ENCODE data around the gene GPR108.

GRCh38 chr19:6699935-6700334 lies 37.4 kb downstream of the GPR108 start:
- TF ChIP-seq FOXA1 (IDR thresholded peaks at IDR 0.05) (no peak), FOXK2 (IDR thresholded peaks at IDR 0.05) (no peak), ELF4 (IDR thresholded peaks at IDR 0.05) (no peak), BHLHE40 (IDR thresholded peaks at IDR 0.05; ENCODE audit: borderline replicate concordance) (no peak), SP1 (IDR thresholded peaks at IDR 0.05) (no peak), TARDBP (IDR thresholded peaks at IDR 0.05) (no peak)
